Brain microvascular endothelial cell (primary cell): ENCODE results near the gene ARHGAP22.

Source experiments
- DNase-seq: peaks from one replicate; pipeline ENCODE4 v3.0.0-alpha.2; 2020
- H3K27ac ChIP-seq: fragments of 250-450 bp; sonication (Bioruptor Pico); 2 replicates; pipeline ENCODE4 v1.5.1; 2020; ENCODE audit warnings: mild to moderate bottlenecking, moderate library complexity
- H3K27me3 ChIP-seq: fragments of 250-450 bp; sonication (Bioruptor Pico); replicated peaks from 2 replicates; pipeline ENCODE4 v1.5.1; 2020; ENCODE audit warnings: mild to moderate bottlenecking
- H3K36me3 ChIP-seq: fragments of 250-450 bp; sonication (Bioruptor Pico); replicated peaks from 2 replicates; pipeline ENCODE4 v1.5.1; 2020; ENCODE audit warnings: mild to moderate bottlenecking
- H3K4me3 ChIP-seq: 2 replicates; pipeline ENCODE4 v1.5.1; 2011; ENCODE audit warnings: low read depth, mild to moderate bottlenecking, control low read depth, low read length, moderate library complexity
- CTCF ChIP-seq: IDR thresholded peaks from 2 replicates; pipeline ENCODE4 v1.5.1; 2011; ENCODE audit warnings: low read depth, mild to moderate bottlenecking, moderate library complexity, low read length, control low read depth, inconsistent platforms; ENCODE audit errors: missing control alignments
- in situ Hi-C: cut with HindIII; loops from 2 replicates; pipeline ENCODE4 v1.10.0; 2017; ENCODE audit warnings: low sequenced_read_pairs, low pct_ligation_motif_present

ARHGAP22 gene

GRCh38 chr10:48453451-48454301 lies 151.2 kb downstream of the ARHGAP22 start:
- Histone ChIP-seq H3K27ac (no peak overlapping the region), H3K27me3 (no peaks in the 10 kb centered on the region), H3K4me3 (no peak overlapping the region), H3K36me3 (peaks cover 28% of the 10 kb centered on the region)
- no peak for TF ChIP-seq CTCF
- no peak for DNase-seq
- in situ Hi-C loops, result no loop called here

DNA sequence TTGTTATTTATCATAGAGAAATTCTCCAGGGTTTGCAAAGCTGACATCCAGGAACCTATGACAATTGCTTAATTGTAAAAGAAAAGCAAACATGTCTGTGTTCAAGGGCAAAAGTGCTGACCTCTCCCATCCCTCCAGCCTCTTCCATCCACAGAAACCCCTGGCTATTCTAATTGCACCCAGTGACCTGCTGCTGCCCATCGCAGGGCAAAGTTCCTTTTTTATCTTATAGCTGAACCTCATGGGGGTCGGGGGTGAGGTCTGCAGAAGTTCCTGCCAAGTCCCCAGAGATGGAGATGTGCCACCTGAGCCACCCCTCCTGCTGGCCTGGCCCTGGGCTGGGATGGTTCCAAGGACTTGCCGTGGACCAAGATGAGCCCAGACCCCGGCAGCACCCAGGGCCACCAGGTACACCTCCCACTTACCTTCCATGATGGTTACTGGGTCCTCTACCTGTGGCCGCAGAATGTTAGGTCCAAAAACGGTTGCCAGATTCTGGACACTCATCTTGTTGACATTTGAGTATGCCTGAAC lies 151.9 kb downstream of the ARHGAP22 start:
- H3K4me3 ChIP-seq, result no peak overlapping the region
- H3K27me3 ChIP-seq, result no peaks in the 10 kb centered on the region
- peaks cover 28% of the 10 kb centered on the region for H3K36me3 ChIP-seq
- no peak overlapping the region for H3K27ac ChIP-seq
- no peak for TF ChIP-seq CTCF
- in situ Hi-C loops, result no loop called here
- DNase-seq, result no peak

DNA sequence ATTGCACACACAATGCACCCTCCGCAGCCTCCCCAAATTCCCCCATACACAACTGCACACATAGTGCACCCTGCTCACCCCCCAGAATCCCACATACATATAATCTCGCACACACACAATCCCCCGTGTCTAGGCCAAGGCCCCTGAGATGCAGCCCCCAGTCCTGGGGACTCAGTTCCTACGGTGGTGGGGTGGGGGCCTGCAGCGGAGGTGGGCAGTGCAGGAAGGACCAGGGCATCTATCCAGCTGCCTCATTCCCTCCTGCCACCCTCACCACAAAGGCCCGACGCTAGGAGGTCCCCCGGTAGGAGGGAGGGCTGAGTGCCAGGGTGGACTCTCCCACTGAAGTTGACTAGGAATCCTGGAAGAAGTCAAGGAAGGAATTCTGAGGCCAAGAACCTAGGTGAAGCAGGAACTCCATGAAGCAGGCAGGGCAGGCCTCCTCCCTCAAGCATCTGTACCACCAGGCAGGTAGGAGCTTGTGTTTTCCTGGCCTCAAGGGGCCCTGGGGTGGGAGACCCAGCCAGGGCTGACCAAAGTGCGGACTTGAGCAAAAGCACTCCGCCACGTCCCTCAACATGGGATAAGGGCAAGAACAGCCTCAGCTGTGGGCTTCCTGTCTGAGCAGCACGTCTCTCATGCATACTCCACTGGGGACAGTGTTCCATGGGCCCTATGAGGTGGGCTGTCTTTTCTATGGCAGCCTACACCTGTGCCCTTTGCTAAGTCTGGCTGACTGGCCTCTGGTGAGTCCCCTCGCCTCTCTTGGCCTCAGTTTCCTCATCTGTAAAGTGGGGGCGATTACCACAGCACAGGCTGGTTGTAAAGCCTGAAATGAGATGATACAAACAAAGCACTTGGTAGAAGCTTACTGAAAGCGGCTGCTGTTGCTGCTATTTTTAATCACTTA lies 152.6 kb downstream of the ARHGAP22 start:
- in situ Hi-C loops, result no loop called here
- Histone ChIP-seq H3K27ac (no peak overlapping the region), H3K27me3 (no peaks in the 10 kb centered on the region), H3K36me3 (peaks cover 32% of the 10 kb centered on the region), H3K4me3 (no peak overlapping the region)
- TF ChIP-seq CTCF, result no peak
- DNase-seq, result no peak

DNA sequence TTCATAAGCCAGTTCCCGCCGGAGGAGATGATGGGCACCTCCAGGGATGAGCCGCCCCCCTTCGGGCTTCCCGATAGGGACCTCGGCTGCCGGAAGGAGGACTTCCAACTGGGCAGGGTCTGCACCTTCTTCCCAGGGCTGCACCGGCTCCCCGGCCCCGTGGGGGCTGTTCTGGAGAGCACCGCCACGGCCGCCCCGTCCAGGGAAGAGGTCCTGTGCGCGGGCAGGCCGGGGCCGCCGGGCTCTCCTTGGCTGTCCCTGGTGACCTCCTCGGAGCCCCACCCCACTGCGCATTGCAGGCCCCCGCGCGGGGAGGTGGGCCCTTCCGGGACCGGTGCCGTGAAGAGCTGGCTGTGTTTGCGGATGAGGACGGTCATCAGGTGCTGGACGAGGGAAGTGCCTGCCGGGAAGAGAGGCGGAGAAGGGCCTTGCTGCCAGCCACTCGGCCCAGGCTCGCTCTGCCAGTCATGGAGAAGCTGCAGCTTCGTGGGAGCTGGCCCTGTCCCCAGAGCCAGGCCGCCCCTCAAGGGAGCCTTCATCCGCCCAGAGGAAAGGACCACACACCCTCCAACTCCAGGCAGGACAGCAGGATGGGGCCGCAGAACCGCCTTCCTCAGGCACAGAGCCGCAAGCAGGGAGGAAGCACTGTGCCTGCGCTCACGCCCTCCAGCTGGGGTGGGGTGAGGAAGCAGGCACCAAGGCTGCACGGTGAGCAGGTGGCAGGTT lies 154.0 kb downstream of the ARHGAP22 start:
- no peak for DNase-seq
- TF ChIP-seq CTCF, result no peak
- Histone ChIP-seq H3K36me3 (peaks cover 41% of the 10 kb centered on the region), H3K4me3 (no peak overlapping the region), H3K27ac (no peak overlapping the region), H3K27me3 (no peaks in the 10 kb centered on the region)
- in situ Hi-C loops, result no loop called here

- in situ Hi-C loops, result no loop called here
- peaks cover 46% of the 10 kb centered on the region for H3K36me3 ChIP-seq
- DNase-seq, result no peak
- no peak overlapping the region for H3K27ac ChIP-seq
- no peak overlapping the region for H3K4me3 ChIP-seq
- TF ChIP-seq CTCF, result no peak
- no peaks in the 10 kb centered on the region for H3K27me3 ChIP-seq
These were observed 154.6 kb downstream of the ARHGAP22 start for GRCh38 chr10:48450233-48450740.
